Endothelial cell (in vitro differentiated cells): Measurements from ENCODE around the gene DACT1. TPM values are rescaled to one million over a fixed set of nuclear protein-coding genes. Genes with fewer than 3 reads are reported as not detected.

Experiments
- DNase-seq: peaks from one replicate; pipeline ENCODE4 v3.0.0; 2021; ENCODE audit warnings: low spot score
- H3K27ac Mint-ChIP-seq: one replicate; pipeline ENCODE4 v1.8.0; 2021; ENCODE audit warnings: mixed read lengths, inconsistent platforms; ENCODE audit not compliant: unreplicated experiment
- H3K27me3 Mint-ChIP-seq: one replicate; pipeline ENCODE4 v1.8.0; 2021; ENCODE audit warnings: mild to moderate bottlenecking, moderate library complexity, mixed read lengths, inconsistent platforms; ENCODE audit not compliant: unreplicated experiment
- H3K36me3 Mint-ChIP-seq: one replicate; pipeline ENCODE4 v1.8.0; 2021; ENCODE audit warnings: mild to moderate bottlenecking, low read depth, mixed read lengths, inconsistent platforms; ENCODE audit not compliant: unreplicated experiment
- H3K4me1 Mint-ChIP-seq: one replicate; pipeline ENCODE4 v1.8.0; 2021; ENCODE audit warnings: mild to moderate bottlenecking, mixed read lengths, inconsistent platforms; ENCODE audit not compliant: unreplicated experiment
- H3K4me3 Mint-ChIP-seq: one replicate; pipeline ENCODE4 v1.8.0; 2021; ENCODE audit warnings: mild to moderate bottlenecking, mixed read lengths, inconsistent platforms; ENCODE audit not compliant: unreplicated experiment
- H3K9me3 Mint-ChIP-seq: one replicate; pipeline ENCODE4 v1.8.0; 2021; ENCODE audit warnings: mixed read lengths, inconsistent platforms; ENCODE audit not compliant: unreplicated experiment
- total RNA-seq: library from RNA; stranded (reverse); fragmentation: NEBNext Ultra II Directional; extraction: Animal tissue kit (Norgen Biotek cat#: 25700); gene quantifications from one replicate; pipeline ENCODE4 v1.2.1, GENCODE V29; 2021; ENCODE audit not compliant: unreplicated experiment
- TF ChIP-seq, protein P1 (sequence below): fragments of 200-600 bp; sonication (generic); IDR thresholded peaks from one replicate; pipeline ENCODE4 v1.5.0; 2021; ENCODE audit warnings: antibody characterized with exemption; ENCODE audit not compliant: unreplicated experiment

The DACT1 gene
- total RNA-seq, 1 donor from 2014 or later: 2.0 TPM

DNA sequence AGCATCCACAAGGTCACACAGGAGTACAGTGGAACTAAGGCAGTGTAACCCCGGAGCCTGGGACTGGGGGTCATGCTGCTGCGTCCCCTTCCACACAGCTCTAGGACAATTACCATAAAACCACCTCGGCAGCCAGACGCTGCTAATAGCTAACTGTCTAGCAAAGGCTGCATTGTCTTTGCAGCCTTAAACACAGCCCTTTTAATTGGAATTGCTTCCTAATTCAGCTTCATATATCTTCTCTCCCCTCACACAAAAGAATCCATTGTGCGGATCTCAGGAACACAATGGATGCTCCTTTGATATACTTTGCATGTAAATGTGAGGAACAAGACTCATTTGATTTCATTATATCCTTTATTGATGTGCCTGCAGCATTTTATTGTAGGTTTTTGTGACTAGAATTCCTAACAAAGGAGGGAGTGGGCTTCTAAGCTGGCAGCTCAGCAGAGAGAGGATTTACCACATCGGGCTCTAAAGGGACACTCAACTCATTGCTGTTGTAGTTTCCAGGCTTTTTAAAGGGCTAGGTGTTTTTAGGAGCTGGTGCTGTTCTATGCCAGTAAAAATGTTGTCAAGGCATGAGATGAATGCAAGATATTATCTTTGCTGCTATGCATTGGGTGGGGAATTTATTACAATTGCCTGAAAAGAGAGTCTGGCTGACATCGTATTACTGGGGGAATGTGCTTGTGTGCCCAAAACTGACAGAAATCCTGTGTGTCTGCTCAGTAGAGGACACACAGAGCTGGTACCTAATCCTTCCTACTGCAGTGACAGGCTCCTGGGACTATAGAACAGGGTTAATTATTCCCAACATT, 30.4 kb upstream of the DACT1 start:
- Mint-ChIP-seq H3K4me3 (no peak overlapping the region), H3K9me3 (no peaks in the 10 kb centered on the region), H3K36me3 (no peaks in the 10 kb centered on the region), H3K27me3 (no peaks in the 10 kb centered on the region), H3K4me1 (no peaks in the 10 kb centered on the region), H3K27ac (no peak overlapping the region)
- TF ChIP-seq, protein P1, sequence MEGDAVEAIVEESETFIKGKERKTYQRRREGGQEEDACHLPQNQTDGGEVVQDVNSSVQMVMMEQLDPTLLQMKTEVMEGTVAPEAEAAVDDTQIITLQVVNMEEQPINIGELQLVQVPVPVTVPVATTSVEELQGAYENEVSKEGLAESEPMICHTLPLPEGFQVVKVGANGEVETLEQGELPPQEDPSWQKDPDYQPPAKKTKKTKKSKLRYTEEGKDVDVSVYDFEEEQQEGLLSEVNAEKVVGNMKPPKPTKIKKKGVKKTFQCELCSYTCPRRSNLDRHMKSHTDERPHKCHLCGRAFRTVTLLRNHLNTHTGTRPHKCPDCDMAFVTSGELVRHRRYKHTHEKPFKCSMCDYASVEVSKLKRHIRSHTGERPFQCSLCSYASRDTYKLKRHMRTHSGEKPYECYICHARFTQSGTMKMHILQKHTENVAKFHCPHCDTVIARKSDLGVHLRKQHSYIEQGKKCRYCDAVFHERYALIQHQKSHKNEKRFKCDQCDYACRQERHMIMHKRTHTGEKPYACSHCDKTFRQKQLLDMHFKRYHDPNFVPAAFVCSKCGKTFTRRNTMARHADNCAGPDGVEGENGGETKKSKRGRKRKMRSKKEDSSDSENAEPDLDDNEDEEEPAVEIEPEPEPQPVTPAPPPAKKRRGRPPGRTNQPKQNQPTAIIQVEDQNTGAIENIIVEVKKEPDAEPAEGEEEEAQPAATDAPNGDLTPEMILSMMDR: no peak
- DNase-seq: no peak

DNA sequence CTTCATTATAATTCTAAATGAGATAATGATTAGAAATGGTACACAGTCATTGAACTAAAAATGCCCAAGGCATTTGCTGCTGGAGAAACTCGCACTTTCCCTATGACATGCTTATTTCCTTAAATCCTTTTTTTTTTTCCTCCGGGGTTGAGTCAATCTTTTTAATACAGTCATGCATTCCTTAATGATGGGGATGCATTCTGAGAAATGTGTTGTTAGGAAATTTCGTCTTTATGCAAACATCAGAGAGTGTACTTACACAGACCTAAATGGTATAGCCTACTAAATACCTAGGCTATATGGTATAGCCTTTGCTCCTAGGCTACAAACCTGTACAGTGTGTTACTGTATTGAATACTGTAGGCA, 29.8 kb upstream of the DACT1 start:
- Mint-ChIP-seq H3K4me3 (no peak overlapping the region), H3K27me3 (no peaks in the 10 kb centered on the region), H3K9me3 (no peaks in the 10 kb centered on the region), H3K27ac (no peak overlapping the region), H3K4me1 (no peaks in the 10 kb centered on the region), H3K36me3 (no peaks in the 10 kb centered on the region)
- TF ChIP-seq, protein P1: no peak
- no peak for DNase-seq

DNA sequence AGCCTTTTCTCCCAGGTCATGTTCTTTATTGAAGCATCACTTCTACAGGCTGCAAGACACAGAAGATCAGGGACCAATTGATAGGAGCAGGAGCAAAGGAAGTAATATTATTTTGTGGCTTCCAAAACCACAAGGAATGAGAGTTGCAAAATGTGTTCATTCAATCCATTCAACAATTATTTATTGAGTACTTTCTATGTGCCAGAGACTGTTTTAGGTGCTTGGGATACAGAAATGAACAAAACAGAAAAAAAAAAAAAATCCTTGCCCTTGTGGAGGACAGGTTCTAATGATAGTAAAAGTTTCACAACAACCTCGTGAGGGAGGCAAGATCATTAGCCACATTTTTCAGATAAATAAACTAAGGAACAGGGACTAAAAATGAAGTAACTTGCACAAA, 20.1 kb upstream of the DACT1 start:
- Mint-ChIP-seq H3K27me3 (no peaks in the 10 kb centered on the region), H3K4me3 (no peak overlapping the region), H3K4me1 (no peaks in the 10 kb centered on the region), H3K27ac (no peak overlapping the region), H3K9me3 (no peaks in the 10 kb centered on the region), H3K36me3 (no peaks in the 10 kb centered on the region)
- TF ChIP-seq, protein P1: no peak
- no peak for DNase-seq

DNA sequence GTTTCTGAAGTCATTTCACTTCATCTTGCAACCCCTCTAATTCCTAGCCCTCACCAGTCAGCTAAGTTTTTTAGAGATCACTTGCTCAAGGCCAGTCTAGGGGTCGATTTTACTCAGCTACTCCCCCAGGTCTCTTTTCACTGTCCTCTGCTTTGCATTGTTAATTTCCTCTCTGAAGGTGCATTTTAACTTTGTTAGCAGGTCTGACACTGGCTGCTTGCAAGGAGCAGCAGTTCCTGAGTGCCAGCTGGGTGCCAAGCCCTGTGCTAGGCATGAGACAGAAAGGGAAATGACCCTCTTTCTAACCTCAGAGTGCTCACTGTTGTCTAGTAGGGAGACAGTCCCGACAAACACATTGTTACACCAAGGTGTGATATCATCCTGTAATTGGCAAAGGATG, 17.8 kb upstream of the DACT1 start:
- no peak for DNase-seq
- H3K4me3 Mint-ChIP-seq: no peak overlapping the region
- H3K4me1 Mint-ChIP-seq: no peaks in the 10 kb centered on the region
- TF ChIP-seq, protein P1: no peak
- no peaks in the 10 kb centered on the region for H3K27me3 Mint-ChIP-seq
- no peaks in the 10 kb centered on the region for H3K9me3 Mint-ChIP-seq
- no peak overlapping the region for H3K27ac Mint-ChIP-seq
- H3K36me3 Mint-ChIP-seq: no peaks in the 10 kb centered on the region

DNA sequence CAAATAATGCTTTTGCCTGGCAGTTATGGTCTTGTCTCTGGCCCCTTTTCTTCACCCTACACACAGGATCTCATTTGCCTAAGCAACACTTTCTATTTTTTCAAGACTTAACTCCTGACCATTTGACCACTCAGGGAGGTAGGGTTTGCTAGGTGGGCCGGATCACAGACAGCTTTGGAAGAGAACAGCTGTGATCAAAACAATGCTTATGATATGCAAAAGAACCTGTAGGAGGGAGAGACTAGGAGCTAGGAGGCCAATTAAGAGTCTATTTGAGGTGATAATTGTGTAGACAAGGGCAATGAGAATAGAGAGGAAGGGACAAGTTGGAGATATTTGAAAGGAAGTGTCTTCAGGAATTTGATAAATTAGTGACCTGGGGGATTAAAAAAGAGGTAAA, 12.3 kb upstream of the DACT1 start:
- TF ChIP-seq, protein P1: no peak
- H3K27me3 Mint-ChIP-seq: peaks cover 2% of the 10 kb centered on the region
- no peak for DNase-seq
- no peaks in the 10 kb centered on the region for H3K9me3 Mint-ChIP-seq
- peaks cover 22% of the 10 kb centered on the region for H3K4me1 Mint-ChIP-seq
- no peaks in the 10 kb centered on the region for H3K36me3 Mint-ChIP-seq
- H3K4me3 Mint-ChIP-seq: no peak overlapping the region
- no peak overlapping the region for H3K27ac Mint-ChIP-seq
